Measurements from ENCODE around the gene TNNI3. TPM values are rescaled to one million over a fixed set of nuclear protein-coding genes. Genes with fewer than 3 reads are reported as not detected.

TNNI3 gene
- total and polyA plus RNA-seq, 9 of the 15 experiments (the other 6 are each of a cell fraction or from before 2014, with no cell fraction given) = 4.7 to 158 (median 42.0) TPM

GRCh38 chr19:55117663-55118391 lies 39.7 kb downstream of the TNNI3 start (continued):
- TF ChIP-seq NELFE (IDR thresholded peaks at IDR 0.05; ENCODE audit: insufficient read depth, insufficient read length) (no peak), MAZ (CRISPR knock-in tag; conservative IDR thresholded peaks at IDR 0.05 in 1 of 2, IDR thresholded peaks at IDR 0.05 in 1 of 2) (peak; percentile 89 to 90), AFF1 (IDR thresholded peaks at IDR 0.05; ENCODE audit: low read depth in 1 of 2, partially characterized antibody in 2 of 2) (peak in 1 of 2 experiments; percentile 98), ZNF766 (CRISPR knock-in tag; conservative IDR thresholded peaks at IDR 0.05) (peak; percentile 97), SNIP1 (IDR thresholded peaks at IDR 0.05; ENCODE audit: low read depth) (no peak), ERF (CRISPR knock-in tag; IDR thresholded peaks at IDR 0.05) (peak; percentile 33; the same call in 1 of the 2 replicates), GMEB1 (CRISPR knock-in tag; IDR thresholded peaks at IDR 0.05) (peak; percentile 99), ETV1 (tag; conservative IDR thresholded peaks at IDR 0.05; ENCODE audit: low read depth) (no peak), OTX1 (CRISPR knock-in tag; IDR thresholded peaks at IDR 0.05) (peak; percentile 80; the same call in 1 of the 2 replicates), SMAD4 (CRISPR knock-in tag; conservative IDR thresholded peaks at IDR 0.05) (peak; percentile 8; the same call in 1 of the 2 replicates), FOXK1 (CRISPR knock-in tag; IDR thresholded peaks at IDR 0.05; ENCODE audit: borderline replicate concordance) (peak; percentile 89), NCOA2 (IDR thresholded peaks at IDR 0.05; ENCODE audit: partially characterized antibody in 2 of 2) (no peak), MXI1 (IDR thresholded peaks at IDR 0.05; ENCODE audit: low read depth, low read length) (no peak; the same call in 1 of the 2 replicates), ZNF785 (CRISPR knock-in tag; IDR thresholded peaks at IDR 0.05) (no peak), ZNF408 (CRISPR knock-in tag; IDR thresholded peaks at IDR 0.05; ENCODE audit: low read depth) (no peak), CSDE1 (IDR thresholded peaks at IDR 0.05) (no peak), PHF20 (IDR thresholded peaks at IDR 0.05; ENCODE audit: partially characterized antibody) (peak; percentile 60), IRF2 (CRISPR knock-in tag; IDR thresholded peaks at IDR 0.05) (no peak), ATF1 (CRISPR knock-in tag; IDR thresholded peaks at IDR 0.05) (peak; percentile 78), ATF1 (tag; IDR thresholded peaks at IDR 0.05) (peak; percentile 92), SAP30 (IDR thresholded peaks at IDR 0.05; ENCODE audit: borderline replicate concordance, insufficient read depth, low read depth, low read length, poor library complexity, severe bottlenecking) (peak; percentile 47), ZNF175 (CRISPR knock-in tag; IDR thresholded peaks at IDR 0.05; ENCODE audit: low read depth) (peak; percentile 91), ZFP1 (CRISPR knock-in tag; IDR thresholded peaks at IDR 0.05) (no peak), HSF4 (CRISPR knock-in tag; IDR thresholded peaks at IDR 0.05; ENCODE audit: borderline replicate concordance) (no peak)
